ENCODE data around the gene ATE1.

ATE1 gene

GRCh38 chr10:121879476-121879875, 48.4 kb downstream of the ATE1 start:
- H3K27me3 ChIP-seq = no peaks in the 10 kb centered on the region
- no peak overlapping the region for H3K4me3 ChIP-seq (ENCODE audit: low read depth in 1 of 2, low read length in 1 of 2)
- TF ChIP-seq CTCF (IDR thresholded peaks at IDR 0.05) = no peak
- no peaks in the 10 kb centered on the region for H3K9me3 ChIP-seq
- no peaks in the 10 kb centered on the region for H3K4me1 ChIP-seq (ENCODE audit: control insufficient read depth in 1 of 2, insufficient read depth in 1 of 2, low read depth in 1 of 2, low read length in 1 of 2)
- H3K27ac ChIP-seq = no peak overlapping the region
- peaks cover 22% of the 10 kb centered on the region for H3K36me3 ChIP-seq

GRCh38 chr10:121873236-121873635, 54.6 kb downstream of the ATE1 start:
- Histone ChIP-seq H3K27me3 (no peaks in the 10 kb centered on the region), H3K27ac (no peak overlapping the region), H3K4me1 (ENCODE audit: control insufficient read depth in 1 of 2, insufficient read depth in 1 of 2, low read depth in 1 of 2, low read length in 1 of 2) (no peaks in the 10 kb centered on the region), H3K4me3 (ENCODE audit: low read depth in 1 of 2, low read length in 1 of 2) (no peak overlapping the region), H3K36me3 (peaks cover 31% of the 10 kb centered on the region), H3K9me3 (no peaks in the 10 kb centered on the region)
- no peak for TF ChIP-seq CTCF (IDR thresholded peaks at IDR 0.05)

- H3K4me3 ChIP-seq (ENCODE audit: low read depth in 1 of 2, low read length in 1 of 2) = no peak overlapping the region
- no peaks in the 10 kb centered on the region for H3K27me3 ChIP-seq
Observed at GRCh38 chr10:121870413-121870812, 57.4 kb downstream of the ATE1 start.

GRCh38 chr10:121865554-121865953, 62.3 kb downstream of the ATE1 start:
- H3K27ac ChIP-seq = no peak overlapping the region

More at GRCh38 chr10:121870413-121870812, 57.4 kb downstream of the ATE1 start:
- H3K36me3 ChIP-seq = peaks cover 42% of the 10 kb centered on the region
- H3K4me1 ChIP-seq (ENCODE audit: control insufficient read depth in 1 of 2, insufficient read depth in 1 of 2, low read depth in 1 of 2, low read length in 1 of 2) = no peaks in the 10 kb centered on the region
- no peak for TF ChIP-seq CTCF (IDR thresholded peaks at IDR 0.05)
- no peaks in the 10 kb centered on the region for H3K9me3 ChIP-seq
- no peak overlapping the region for H3K27ac ChIP-seq

GRCh38 chr10:121864653-121865052, 63.2 kb downstream of the ATE1 start:
- TF ChIP-seq CTCF (IDR thresholded peaks at IDR 0.05) = no peak
- peaks cover 0 to 6% of the 10 kb centered on the region in 2 experiments for H3K4me1 ChIP-seq (ENCODE audit: control insufficient read depth in 1 of 2, insufficient read depth in 1 of 2, low read depth in 1 of 2, low read length in 1 of 2)
- H3K9me3 ChIP-seq = no peaks in the 10 kb centered on the region
- no peak overlapping the region for H3K4me3 ChIP-seq (ENCODE audit: low read depth in 1 of 2, low read length in 1 of 2)
- no peaks in the 10 kb centered on the region for H3K27me3 ChIP-seq
- H3K27ac ChIP-seq = no peak overlapping the region
- H3K36me3 ChIP-seq = peaks cover 38% of the 10 kb centered on the region

More at GRCh38 chr10:121865554-121865953, 62.3 kb downstream of the ATE1 start:
- Histone ChIP-seq H3K9me3 (no peaks in the 10 kb centered on the region), H3K4me3 (ENCODE audit: low read depth in 1 of 2, low read length in 1 of 2) (no peak overlapping the region), H3K27me3 (no peaks in the 10 kb centered on the region), H3K36me3 (peaks cover 41% of the 10 kb centered on the region), H3K4me1 (ENCODE audit: control insufficient read depth in 1 of 2, insufficient read depth in 1 of 2, low read depth in 1 of 2, low read length in 1 of 2) (peaks cover 0 to 6% of the 10 kb centered on the region in 2 experiments)
- TF ChIP-seq CTCF (IDR thresholded peaks at IDR 0.05) = no peak

GRCh38 chr10:121864168-121864567, 63.7 kb downstream of the ATE1 start:
- no peaks in the 10 kb centered on the region for H3K9me3 ChIP-seq
- H3K4me1 ChIP-seq (ENCODE audit: control insufficient read depth in 1 of 2, insufficient read depth in 1 of 2, low read depth in 1 of 2, low read length in 1 of 2) = peaks cover 0 to 6% of the 10 kb centered on the region in 2 experiments
- no peaks in the 10 kb centered on the region for H3K27me3 ChIP-seq
- H3K27ac ChIP-seq = no peak overlapping the region
- H3K36me3 ChIP-seq = peaks cover 33% of the 10 kb centered on the region
- TF ChIP-seq CTCF (IDR thresholded peaks at IDR 0.05) = no peak
- H3K4me3 ChIP-seq (ENCODE audit: low read depth in 1 of 2, low read length in 1 of 2) = no peak overlapping the region
